Activated CD4-positive, alpha-beta T cell treated with anti-CD3 and anti-CD28 coated beads, Interleukin-2, Interleukin-4, amounts not matched to agents 100 ng/mL and 50 ng/mL, durations not matched to agents 16 hours and 8 hours (primary cell): ENCODE data around the gene KIAA0513.
"Not testable (repeated sequence)": the region's sequence is repeated elsewhere in the genome, so short reads cannot be mapped to it uniquely, and the experiment has no call there.

Experiments
- DNase-seq: peaks from one replicate; pipeline ENCODE4 v3.0.0-alpha.2; 2020; ENCODE audit warnings: low spot score

Gene KIAA0513

DNA sequence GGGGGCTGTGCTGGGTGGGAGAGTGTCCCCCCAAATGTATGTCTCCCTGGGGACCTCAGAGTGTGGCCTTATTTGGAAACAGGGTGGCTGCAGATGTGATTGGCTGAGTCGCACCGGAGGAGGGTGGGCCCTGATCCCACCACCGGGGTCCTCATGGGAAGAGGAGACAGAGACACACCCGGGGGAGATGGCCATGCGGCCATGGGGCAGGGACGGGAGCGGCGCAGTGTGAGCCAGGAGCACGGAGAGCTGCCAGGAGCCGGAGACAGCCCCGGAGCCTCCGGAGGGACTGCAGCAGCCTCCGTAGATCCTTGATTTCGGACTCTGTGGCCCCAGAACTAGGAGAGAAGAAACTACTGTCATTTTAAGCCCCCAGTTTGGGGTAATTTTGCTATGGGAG is 86.3 kb downstream of the KIAA0513 start:
- no peak for DNase-seq

DNA sequence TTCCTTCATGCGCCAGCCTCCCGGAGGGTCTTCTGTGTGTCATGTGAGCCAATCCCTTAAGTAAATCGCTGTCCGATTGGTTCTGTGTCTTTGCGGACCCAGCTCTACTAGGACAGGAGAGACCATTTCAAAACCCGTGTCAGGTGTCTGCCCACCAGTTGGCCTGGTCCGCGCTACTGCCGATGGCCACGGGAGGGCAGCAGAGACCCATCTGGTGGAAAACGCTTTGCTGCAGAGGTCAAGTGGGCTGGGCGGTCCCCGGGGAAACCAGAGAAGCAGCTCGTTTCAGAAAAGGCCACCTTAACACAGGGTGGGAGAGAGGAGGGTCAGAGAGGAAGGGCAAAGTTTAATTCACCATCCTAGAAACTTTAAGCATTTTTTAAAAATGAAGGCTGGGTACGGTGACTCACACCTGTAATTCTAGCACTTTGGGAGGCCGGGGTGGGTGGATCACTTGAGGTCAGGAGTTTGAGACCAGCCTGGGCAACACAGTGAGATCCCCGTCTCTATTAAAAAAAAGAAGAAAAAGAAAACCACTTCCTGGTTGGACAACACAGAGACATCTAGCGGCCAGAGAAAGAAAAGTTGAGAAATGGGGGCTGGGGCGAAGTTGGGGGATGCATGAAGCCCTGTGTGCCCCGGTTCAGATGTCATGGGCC is 87.4 kb downstream of the KIAA0513 start:
- peak; percentile 83 for DNase-seq

DNA sequence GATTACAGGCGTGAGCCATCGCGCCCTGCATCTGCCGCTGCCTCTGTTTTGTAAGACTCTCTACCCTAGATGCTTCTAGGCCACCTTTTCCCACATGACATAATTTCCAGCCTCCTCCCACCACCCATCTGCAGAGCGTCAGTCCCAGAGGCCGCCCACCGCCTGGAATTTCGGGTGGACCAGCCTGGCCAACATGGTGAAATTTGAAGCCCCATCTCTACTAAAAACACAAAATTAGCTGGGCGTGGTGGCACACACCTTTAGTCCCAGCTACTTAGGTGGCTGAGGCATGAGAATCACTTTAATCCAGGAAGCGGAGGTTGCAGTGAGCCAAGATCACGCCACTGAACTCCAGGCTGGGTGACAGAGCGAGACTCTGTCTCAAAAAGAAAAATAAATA is 89.8 kb downstream of the KIAA0513 start:
- DNase-seq: no peak

DNA sequence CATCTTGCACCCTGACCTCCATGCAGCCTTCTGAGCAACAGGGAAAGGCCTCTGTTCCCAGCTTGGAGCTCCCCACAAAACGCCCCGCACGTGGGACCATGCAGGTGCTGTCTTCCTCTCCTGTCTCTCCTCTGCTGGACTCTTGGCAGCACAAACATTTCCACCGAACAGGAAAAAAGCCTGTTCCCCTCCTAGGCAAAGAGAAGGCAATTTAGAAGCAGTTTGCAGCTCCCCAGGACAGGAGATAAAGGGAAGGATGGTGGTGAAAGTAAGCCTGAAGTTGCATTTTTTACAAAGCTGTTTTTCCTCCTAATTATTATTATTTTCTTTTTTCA is 92.4 kb downstream of the KIAA0513 start:
- DNase-seq: no peak

DNA sequence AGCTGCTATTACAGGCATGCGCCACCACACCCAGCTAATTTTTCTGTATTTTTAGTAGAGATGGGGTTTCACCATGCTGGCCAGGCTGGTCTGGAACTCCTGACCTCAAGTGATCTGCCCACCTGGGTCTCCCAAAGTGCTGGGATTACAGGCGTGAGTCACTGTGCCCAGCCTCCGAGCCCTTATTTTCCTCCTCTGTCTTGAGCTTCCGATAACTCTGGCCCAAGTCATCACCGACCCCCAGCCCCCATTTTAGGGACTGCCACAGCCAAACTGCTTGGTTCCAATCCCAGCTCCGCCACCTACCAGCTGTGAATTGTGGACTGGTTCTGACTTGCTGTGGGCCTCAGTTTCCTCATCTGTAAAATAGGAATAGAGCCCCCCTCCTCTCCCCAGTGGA is 95.8 kb downstream of the KIAA0513 start:
- DNase-seq: not testable (repeated sequence)

DNA sequence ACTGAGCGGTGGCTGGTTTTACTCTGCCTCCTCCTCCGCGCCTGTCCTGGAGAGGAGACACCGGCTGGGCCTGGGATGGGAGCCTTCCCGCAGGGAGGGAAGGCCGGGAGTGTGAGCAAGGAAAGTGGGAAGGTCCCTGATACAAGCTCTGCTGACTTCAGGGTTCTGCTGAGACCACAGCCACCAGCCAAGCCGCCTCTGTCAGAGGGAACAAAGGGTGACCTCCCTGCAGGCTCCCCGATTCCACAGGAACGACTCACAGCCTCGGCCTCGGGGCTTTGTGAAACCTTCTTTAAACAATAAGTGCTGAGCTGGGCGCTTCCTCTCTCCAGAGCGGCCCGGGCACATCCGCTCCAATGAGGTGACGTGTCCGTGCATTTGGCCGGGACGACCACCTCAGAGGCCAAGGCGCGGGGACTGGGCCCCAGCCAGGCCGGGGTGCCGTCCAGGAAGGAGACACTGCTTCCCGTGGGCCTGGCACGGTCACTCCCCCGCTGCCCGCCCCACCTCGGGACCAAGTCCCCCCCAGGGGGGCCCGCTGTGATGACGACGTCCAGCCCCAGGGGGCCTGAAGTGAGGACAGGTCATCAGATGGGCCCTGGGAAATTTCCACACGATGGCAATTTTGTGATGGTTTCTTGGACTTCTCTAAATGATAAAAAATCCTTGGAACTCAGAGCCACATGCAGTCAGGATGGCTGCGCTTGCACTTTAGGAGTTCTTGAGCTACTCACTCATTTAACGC is 96.5 kb downstream of the KIAA0513 start:
- no peak for DNase-seq

DNA sequence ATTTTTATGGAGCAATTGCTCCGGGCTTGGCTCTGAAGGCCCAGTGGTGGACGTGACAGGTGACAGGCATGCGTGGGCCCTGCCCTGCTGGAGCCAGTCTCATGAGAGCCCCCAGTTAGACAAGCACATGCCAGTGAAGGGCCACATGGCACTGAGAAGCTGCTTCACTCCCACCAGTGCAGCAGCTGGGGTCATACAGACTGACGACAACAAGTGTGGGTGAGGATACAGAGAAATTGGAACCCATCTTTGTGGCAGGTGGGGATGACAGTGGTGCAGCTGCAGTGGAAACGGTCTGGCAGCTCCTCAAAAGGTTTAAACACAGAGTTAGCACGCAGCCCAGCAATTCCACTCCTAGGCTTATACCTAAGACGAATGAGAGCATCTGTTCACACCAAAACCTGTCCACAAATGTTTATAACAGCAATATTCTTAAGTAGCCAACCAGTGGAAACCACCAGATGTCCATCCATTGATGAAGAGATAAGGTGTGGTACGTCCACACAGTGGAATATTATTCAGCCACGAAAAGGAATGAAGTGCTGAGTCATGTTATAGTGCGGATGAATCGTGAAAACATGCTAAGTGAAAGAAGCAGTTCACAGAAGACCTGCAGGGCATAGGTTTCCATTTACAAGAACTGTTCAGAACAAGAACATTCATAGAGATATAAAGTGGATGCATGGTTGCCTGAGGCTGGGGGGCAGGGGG is 97.2 kb downstream of the KIAA0513 start:
- DNase-seq: no peak

DNA sequence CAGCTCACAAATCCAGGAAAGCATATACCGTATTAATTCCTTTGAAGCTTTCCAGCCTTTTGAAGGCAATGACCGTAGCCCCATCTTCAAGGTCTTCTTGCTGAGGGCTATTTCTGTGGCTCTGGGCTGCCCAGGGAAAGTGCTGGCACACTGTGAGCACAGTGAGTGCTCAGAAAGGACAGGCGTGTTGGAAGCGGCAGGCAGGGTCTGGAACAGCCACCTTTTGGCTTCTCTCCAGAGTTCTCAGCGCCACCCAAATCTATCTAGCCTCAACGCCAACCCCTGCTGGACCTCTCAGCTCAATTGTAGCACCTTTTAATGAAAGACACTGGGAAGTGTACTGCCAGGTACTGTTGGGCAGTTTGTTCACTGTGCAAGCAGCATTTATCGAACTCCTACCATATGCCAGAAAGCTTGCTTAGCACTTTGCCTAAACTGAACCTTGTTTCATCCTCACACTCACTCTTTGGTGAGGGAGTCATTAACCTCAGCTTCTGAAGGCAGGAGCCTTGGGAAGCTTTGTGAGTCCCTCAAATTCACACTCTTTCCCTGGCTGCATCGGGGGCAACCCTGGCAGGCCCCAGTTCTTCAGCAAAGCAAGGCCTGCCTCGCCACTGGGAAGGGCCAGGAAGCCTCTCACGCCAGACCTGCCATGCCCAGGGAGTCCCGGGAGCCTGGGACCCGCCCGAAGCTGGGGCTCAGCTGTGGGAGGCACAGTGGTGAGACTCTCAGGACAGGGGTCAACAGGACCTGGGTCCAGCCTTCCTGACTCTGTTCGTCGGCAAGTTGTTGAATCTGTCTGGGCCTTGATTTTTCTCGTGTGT is 98.2 kb downstream of the KIAA0513 start:
- no peak for DNase-seq

DNA sequence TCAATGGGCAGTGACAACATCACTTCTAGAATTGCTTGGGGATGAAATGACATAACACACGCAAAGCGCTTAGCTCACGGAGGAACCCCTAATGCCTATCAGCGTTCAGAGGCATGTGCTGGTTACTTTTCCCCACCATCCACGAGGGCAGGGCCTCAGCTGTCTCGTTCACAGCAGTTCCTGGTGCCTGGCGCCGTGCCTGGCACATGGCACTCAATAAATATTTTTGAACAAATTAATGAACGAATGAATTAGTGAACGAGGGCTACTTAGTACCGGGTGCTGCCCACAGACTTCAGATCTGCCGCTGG is 98.8 kb downstream of the KIAA0513 start:
- DNase-seq: no peak

DNA sequence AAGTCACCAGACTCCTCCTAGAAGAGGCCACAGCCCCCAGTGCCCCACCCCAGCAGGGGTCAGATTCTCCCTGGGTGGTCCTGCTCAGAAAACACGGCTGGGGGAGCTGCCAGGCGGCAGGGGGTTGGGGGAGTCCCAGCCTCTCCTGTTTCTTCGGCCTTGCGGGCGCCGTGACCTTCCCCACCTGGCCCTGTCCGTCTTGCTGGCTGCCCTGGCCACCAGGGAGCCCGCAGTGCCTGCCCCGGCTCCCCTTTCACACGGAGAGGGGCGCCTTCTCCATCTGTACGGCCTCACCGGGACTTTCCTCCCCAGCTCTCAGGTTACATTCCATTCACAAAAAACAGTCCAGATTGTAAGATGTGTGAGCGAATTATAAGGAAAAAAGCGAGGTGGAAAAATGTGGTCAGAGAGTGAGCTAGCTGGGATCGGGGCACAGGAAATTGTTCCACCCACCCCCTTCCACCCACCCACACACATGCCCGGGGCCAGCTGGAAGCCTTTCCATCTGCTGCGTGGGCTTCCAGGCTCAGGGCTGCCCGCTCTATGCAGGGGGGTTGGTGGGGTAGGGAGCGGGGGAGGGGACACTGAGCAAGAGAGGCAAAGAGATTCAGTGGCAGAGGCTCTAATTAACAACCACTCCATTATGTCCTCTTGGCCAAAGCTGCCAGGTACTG is 99.2 kb downstream of the KIAA0513 start:
- DNase-seq: no peak

DNA sequence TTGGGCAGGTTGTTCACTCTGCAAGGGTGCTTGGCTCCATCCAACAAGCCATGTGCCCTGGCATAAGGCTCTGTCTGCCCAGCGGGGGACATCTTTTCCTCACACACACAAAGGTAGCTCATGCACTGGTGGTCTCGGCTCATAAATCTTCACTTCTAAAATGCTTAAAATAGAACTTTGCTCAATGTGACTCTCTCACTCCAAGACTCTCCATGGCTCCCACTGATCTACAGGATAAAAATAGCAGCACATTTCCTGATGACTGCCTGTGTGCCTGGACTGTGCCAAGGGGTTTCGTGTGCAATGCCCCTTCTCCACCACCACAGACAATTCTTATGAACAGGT is 99.8 kb downstream of the KIAA0513 start:
- DNase-seq: no peak

DNA sequence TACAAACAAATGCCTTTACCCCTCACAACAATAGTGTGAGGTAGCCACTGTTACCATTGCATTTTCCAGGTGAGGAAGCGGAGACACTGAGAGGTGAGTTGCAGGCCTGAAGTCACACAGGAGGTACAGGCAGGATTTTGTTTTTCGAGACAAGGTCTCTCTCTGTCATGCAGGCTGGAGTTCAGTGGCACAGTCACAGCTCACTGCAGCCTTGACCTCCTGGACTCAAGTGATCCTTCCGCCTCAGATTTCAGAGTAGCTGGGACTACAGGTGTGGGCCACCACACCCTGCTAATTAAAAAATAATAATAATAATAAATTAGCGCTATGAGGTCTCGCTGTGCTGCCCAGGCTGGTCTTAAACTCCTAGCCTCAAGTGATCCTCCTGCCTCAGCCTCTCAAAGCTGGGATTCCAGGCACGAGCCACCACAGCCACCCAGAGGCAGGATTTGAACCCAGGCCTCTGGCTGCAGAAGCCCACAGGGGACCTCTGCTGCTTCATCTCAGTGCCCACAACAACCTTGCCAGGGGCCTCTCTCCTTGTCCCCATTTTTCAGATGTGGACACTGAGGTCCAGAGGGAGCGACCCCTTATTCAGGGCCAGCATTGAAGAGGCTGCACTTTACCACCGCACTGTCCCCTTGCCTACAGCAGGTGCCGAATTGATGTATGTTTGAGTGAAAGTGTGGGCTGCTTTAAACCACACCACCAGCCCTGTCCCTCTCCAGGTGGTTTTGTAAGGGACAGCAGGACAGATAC is 100.7 kb downstream of the KIAA0513 start:
- no peak for DNase-seq

DNA sequence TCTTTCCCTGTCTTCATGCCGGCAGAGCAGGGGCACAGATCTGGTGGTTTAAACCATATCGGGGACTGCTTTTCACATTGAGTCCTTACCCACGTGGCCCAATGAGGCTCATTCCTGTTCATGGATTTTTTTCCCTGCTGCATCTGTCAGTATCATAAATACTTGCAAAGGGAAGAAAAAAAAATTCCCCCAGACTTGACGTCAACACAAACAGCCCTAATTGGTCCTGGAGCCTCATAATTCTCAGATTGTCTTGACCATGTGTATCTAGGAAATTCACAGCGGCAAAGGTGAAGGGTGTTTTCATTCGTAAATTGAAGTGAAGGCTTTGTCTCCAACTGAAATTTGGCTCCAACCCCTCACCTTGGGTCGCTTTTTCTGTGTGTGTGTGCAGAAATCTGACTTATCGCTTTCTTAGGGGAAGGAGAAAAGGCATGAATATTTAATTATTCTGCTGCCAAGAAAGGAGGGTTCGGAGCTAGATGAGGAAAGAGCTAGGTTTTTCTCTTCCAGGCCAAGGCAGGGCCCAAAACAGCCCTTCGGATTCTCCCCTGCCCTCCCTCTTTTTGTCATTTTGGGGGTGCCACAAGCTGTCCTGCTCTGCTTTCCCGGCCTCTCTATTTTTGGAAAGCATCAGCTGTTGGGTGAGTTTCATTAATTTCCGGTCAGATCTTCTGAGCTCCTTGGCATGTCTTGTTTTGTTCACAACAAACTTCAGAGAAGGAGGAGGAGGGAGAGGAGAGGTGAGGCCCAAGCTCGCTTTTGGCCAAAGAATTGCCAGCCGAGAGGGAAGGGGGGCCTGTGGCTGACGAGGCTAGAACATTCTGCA is 102.5 kb downstream of the KIAA0513 start:
- no peak for DNase-seq

DNA sequence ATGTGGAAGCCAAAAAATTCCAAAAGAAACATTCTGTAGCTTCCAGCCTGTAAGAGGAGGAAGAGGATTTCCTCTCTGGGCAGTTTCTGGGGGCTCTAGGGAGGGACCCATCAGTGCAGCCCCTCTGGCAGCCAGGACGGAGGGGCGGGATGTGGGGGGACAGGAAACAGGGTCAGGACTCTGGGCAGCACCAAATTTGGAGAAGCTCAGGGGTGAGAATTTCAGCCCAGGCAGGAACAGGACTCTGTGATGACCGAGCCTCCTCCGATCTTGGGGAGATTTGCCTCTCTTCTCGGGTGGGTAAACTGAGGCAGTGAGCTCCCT is 103.1 kb downstream of the KIAA0513 start:
- no peak for DNase-seq

DNA sequence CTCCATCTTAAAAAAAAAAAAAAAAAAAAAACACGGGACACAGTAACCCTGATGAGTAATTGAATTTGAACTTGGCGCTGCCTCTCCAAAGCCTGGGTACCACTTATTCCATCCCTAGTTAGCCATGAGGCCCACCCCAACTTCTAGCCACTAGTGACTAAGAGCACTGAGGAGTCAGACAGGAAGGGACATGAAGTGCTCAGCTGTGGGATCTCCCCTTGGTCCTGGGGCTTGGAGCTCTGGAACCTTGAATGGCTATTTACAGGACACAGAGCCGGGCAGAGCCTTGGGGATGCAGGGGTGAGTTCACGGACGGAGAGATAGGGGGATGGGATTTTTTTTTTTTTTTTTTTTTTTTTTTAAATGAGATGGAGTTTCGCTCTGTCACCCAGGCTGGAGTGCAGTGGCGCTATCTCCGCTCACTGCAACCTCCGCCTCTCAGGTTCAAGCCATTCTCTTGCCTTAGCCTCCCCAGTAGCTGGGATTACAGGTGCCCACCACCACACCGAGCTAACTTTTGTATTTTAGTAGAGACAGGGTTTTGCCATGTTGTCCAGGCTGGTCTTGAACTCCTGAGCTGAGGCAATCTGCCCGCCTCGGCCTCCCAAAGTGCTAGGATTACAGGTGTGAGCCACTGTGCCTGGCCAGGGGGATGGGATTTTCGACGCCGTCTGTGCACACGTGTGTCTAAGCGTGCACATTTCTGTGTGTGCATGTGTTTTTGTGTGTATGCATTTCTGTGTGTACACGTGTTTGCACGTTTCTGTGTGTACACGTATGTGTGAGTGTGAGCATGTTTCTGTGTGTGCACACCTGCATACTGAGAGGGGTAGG is 105.1 kb downstream of the KIAA0513 start:
- DNase-seq: no peak

DNA sequence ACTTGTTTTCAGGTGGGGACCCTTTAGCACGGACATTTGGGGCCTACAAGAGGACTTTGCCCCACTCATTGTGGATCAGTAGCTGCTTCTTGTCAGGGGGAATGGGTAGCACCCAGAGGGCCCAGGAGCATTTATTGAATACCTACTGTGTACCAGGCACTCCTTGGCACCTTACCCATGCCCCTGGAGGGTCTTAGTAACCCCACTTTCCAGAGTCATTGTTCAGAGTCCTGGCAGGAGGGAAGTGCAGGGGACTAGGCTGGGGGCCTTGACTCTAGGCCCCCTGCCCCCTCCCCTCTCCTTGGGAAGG is 105.7 kb downstream of the KIAA0513 start:
- DNase-seq: no peak

DNA sequence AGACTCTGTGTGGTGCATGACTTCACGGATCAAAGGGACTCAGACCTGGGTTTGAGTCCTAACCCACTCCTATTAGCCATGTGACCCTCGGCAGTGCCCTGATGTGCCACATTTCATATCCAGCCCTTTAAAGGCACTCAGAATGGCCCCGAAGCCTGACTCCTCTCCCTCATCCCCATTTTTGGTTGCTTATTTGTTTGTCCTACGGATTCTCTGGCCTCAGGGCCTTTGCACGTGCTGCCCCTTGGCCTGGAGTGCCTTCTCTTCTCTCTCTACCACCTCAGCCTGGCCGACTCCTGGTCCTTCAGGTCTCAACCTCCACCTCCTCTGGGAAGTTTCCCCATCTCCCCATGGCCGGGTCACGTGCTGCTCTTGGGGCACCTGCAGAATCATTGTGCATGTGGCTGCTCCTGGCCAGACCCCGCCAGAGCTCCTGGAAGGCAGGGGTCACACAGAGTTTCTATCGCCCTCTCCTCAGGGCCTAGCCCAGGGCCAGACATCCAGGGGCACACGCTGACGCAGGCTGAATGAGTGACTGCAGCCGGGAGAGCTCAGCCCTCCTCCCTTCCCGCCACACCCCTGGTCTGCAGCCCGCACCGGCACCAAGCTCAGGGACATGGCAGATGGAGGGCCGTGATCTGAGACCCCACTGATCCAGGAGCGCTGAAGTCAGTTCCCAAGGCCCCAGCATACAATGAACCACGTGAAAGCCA is 106.6 kb downstream of the KIAA0513 start:
- DNase-seq: no peak

DNA sequence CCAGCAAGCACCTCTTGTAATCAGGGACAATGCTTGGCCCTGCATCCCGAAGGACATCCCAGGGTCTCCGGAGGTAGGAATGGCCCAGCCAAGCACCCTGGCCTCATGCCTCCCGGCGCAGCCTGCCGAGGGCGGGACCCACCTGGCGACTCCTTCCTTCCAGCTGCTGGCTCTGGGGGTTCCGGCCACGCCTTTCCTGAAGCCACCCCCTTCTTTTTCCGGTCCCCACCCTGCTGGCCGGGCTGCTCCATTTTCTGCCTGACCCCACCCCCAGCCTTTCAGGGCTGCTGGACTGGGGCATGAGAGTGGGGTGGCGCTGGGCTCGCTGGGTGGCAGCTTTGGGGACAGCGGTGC is 107.2 kb downstream of the KIAA0513 start:
- DNase-seq: no peak

DNA sequence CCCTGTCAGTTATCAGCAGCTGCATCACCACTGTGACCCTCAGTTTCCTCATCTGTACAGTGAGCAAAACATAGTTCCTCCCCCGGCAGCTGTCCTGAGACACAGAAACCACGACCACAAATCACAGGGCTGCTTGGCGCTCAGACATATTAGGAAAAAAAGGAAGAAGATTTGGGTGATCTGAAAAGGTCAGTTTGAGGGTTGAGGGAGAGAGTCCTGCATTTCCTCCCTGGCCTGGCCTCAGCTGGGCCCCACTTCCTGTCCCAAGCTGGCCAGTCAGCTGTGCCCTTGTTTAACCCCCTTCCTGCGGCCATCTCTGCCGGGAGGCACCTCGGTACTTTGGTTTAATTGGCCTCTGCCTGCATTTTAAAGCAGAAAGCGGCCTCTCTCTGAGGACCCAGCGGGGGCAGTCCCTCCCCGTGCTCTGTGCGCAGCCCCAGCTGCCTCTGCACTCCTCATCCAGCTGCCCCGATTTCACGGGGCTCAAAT is 108.7 kb downstream of the KIAA0513 start:
- DNase-seq: no peak
